HK-2 (cell line): ENCODE results near the gene TEAD1.

Experiments
- DNase-seq: peaks from one replicate; pipeline ENCODE4 v3.0.0-alpha.2; 2018; ENCODE audit not compliant: unreplicated experiment

Gene TEAD1

DNA sequence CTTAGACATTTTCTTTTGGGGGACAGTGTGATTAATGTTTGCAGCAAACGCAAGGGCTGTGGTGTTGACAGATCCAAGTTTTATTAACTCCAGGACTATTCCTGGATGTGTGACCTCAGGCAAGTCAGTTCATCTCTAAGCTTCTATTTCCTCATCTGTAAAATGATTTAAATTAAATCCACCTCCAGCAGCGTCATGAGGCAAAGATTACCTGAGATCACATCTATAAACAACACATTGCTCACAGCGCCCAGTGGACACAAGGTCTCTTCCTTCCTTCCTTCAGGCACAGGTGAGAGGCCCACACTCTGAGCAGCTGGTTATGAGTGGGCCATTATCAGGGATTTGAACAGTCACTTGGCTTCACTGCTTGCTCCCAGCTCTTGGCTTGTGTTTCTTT is 223.6 kb downstream of the TEAD1 start:
- DNase-seq, result no peak

DNA sequence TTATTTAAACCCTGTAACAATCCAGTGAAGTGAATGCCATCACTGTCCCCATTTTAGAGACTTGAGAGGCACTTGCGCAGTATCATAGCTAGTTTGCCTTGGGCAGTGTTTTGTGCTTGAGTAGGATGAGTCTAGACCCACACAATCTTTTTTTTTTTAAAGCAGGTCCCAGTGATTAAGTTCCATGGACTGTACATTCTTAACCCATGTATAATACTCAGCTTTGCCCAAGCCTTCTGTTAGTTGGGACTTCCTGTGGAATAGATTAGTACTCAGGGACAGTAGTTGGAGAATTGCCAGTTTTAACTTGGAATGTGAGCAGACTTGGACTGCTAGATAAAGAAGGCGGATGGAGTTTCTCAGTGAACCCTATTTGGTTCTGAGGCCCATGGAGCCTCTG is 226.3 kb downstream of the TEAD1 start:
- no peak for DNase-seq

DNA sequence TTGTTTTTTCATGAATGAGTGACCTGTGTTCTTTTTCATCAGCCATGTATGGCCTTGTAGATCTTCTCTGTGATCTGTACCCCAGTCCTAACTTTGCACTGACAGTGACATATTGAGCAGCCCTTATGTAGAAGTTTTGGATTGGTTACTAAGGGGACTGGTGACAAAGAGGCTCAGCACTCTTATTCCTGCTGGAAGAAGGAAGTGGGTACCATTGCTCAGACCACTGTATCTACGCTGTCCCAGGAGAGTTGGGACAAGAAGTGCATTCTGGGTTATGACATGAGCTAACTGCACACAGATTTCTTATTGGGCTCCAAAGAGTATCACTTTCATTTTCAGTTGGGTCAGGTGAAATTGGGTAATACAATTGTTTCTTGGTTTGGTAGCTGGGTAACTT is 227.1 kb downstream of the TEAD1 start:
- no peak for DNase-seq

DNA sequence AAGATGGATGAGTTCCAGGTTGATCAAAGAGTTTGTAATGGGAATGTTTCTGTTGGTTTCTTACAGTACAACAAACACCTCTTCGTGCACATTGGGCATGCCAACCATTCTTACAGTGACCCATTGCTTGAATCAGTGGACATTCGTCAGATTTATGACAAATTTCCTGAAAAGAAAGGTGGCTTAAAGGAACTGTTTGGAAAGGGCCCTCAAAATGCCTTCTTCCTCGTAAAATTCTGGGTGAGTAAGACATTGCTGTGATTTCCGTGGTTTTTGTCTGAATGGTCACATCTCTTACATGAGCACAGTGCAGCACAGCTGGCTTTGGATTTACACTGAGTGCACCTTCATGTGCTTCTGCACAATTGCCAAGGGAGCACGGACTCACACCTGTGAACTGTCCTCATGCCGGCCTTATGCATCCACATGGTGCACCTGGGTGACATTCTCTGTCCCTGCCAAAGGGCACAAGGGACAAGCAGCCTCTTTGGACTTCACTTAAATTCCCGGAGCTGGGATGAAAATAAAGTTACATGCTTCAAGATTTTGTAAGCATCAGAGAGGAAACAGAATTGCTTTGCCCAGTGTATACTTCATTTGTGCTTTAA is 227.8 kb downstream of the TEAD1 start:
- no peak for DNase-seq

DNA sequence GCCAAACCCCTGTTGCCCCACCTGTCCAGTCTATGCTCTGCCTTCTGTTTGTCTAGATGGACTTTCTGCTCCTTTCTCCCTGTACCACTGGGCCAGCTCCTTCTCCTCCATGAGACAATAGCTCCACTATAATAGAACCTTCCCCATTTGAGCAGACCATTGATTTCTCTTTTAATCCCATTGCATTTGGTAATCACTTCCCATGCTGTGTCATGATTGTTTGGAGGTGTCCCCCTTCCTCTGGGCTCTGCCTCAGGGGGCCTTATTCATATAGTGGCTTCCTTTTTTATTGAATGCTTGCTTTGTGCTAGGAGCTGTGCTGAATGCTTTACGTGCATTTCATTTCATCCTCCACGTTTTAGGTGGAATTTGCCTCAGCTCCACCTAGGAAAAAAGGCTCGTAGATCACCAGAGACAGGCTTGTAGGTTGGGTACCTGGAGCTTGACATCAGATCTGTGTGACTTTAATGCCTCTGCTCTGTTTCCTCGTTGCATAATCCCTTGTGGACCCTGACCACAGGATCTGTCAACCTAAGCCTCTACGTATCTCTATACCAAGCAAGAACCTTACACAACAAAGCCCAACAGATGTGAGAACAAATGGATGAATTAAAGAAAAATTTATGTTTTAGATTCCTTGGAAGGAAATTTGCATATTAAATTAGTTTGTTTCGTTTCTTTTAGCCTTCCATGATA is 228.7 kb downstream of the TEAD1 start:
- DNase-seq, result no peak

DNA sequence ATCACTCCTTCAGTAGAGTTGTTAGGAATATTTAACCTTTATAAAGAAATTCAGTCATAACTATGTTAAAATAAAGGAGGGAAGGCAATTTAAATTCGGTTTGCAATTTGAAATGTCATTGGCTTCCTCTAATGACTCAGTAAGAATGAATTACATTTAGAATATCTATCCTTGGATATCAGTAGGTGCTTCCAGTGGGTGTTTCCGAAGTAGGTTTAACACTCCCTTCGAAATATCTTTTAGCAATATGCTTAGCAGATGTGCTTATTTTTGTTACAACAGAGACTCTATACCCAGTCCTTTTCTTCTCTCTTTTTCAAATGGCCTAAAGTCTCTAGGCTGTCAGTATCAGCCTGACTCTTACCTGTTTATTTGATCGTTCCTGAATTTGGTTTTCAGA is 231.2 kb downstream of the TEAD1 start:
- no peak for DNase-seq

DNA sequence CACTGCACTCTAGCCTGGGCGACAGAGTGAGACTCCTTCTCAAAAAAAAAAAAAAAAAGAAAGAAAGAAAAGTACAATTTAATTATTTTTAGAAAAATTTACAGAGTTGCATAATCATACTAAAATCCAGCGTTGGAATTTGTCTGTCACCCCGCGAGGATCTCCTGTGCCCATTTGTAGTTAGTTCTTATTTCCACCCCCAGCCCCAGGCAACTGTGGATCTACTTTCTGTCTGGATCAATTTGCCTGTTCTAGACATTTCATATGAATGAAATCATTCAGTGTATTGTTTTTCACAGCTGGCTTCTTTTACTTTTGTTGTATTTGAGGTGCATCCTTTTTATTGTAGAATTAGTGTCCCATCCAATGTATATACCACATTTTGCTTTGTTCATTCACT is 232.3 kb downstream of the TEAD1 start:
- DNase-seq, result no peak

DNA sequence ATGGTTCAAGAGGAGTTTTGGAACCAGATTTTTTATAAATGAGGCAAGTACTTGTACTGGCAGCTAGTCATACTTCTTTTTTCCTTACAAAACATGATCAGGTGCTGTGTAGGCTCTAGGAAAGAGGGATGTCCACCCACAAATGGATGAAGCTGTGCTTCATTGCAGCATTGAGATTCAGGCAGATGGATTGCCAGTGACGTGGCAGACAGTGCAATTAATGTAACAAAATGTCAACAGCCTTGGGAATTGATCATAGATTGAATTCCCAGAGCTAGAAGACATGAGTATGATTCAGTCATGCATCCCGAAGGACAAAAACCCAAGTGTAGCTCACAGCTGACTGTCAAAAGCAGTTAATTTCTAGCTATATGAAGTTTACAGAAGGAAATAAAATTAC is 235.7 kb downstream of the TEAD1 start:
- no peak for DNase-seq

DNA sequence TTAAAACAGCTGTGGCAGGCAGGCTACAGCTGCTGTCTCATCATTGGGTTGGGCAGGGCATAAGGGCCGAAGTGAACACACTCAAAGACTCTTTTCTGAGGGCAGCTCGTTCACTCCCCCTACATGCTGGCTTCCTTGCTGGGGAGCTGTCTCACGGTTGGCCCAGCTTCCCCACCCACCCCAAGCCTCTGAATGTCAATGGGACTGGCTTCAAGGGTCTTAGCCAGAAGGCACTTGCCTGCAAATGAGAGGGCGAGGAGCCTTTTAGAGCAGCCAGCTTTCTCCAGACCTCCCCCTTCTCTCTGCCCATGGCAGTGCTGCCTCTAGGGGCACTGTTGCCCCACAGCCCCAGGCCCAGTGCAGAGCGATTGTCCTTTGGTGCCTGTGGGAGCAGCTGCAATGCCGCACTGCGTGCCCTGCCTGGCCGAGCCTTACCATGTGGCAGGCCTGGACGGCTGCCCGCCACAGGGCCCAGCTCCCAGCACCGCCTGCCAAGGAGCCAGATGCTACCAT is 240.2 kb downstream of the TEAD1 start:
- DNase-seq, result no peak

DNA sequence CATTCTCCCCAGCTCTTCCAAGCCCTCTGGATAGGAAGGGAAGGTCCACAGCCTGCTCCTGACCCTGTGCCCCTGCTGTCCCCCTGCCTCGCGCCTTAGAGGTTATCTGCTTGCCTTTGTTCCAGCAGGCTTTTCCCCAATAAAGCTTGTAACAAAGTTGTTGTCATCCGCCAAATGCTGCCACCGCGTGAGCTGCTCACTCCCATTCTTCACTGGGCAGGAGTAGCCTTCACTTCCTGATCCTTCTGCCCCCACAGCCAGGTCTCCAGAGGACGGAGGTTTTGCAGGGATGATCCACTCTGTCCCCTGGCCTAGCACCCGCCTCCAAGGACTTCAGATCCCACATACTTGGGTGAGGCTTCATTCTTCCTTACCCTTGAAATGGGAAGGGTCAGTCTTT is 240.9 kb downstream of the TEAD1 start:
- no peak for DNase-seq

DNA sequence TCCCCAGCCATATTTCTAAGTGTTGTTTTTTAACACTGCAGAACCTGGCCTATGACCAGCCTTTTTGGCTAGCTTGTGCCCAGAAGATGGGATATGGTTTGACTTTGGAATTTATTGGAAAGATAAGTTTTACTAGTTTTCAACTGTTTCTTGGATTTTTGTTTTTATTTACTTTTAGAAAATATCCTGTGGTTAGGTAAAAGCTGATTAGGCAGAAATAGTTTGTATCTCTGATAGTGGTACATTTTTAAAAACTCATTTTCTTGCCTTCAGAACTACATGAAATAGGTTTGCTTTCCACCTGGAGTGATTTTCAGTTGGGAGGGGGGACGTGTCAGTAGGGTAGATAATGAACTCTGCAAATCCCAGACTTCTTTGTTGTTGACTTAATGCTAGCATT is 243.6 kb downstream of the TEAD1 start:
- DNase-seq, result no peak

DNA sequence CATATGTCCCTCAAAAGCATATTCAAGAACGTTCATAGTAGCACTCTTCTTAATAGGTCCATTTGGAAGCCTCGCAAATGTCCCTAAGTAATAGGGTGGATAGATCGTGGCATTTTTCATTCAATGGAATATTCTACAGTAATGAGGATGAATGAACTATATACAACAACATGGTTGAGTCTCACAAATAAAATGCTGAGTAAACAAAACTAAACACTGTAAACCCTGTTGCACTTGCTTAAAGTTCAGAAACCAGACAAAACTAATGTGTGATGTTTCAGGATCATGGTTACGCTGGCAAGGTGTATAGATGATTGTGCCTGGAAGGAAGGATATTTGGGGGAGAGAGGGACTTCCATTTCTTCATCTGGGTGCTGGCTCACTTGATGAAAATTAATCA is 244.4 kb downstream of the TEAD1 start:
- no peak for DNase-seq

DNA sequence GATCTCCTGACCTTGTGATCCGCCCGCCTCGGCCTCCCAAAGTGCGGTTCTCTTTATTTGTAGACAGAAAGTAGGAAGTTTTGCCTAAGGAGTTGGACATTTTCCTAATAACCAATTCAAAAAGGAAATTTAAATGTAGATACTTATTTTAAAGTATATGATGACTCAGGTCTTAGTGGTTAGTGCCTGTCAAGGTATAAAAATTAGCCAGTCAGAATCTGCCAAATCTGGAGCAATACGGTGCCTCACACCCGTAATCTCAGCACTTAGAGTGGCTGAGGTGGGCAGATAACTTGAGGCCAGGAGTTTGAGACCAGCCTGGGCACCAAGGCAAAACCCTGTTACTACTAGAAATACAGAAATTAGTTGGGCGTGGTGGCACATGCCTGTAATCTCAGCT is 248.2 kb downstream of the TEAD1 start:
- no peak for DNase-seq

DNA sequence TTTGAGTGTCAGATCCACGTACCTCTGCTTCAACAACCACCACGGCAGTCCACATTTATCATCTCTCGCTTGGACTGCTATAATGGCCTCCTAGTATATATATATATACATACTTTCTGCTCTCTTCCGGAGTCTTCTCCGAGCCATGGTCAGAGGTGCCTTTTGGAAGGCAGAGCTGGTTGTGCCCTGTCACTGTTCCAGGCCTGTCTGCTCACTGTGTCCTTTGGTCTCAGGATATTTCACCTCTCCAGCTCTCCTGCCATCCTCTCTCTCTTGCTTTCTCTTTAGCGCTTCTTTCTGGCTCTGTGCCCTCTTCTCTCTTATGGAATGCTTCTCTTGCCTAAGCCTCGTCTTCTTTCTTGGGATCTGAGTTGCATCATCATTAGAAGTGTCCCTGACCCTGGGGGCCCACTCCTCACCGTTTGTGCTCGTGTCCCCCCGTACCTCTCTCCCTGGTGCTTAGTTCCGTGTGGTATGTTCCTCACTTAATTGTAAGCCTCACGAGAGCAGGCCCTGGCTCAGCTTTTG is 248.8 kb downstream of the TEAD1 start:
- DNase-seq, result no peak

DNA sequence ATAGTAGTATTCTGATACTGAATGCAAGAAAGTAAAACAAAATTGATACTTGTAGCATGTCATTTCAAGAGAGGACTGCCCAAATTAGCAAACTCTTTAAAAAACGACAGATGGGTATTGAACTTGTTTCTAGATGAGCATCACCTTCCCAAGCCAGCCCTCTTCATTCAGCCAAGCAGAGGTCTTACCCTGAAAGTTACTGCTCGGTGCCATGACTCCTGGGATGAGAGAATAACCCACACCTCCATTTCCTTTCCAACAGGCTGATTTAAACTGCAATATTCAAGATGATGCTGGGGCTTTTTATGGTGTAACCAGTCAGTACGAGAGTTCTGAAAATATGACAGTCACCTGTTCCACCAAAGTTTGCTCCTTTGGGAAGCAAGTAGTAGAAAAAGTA is 250.4 kb downstream of the TEAD1 start:
- DNase-seq, result no peak

DNA sequence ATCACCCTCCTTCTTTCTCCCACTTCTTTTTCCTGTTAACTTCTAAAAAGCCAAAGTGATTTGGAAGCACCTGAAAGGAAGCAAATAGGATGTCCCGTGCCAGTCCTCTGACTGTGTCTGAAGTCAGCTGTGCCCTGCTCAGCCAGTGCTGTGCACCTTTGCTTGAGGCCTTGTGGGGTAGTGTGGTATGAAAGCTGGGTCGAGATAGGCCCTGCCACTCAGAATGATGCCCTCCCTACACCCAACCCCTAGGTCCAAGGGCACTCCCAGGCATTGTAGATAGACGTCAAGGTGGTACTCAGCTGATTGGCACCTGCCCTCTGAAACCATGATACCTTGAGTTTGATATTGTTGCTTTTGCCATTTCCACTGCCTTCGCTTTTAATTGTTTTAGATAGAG is 251.3 kb downstream of the TEAD1 start:
- no peak for DNase-seq

DNA sequence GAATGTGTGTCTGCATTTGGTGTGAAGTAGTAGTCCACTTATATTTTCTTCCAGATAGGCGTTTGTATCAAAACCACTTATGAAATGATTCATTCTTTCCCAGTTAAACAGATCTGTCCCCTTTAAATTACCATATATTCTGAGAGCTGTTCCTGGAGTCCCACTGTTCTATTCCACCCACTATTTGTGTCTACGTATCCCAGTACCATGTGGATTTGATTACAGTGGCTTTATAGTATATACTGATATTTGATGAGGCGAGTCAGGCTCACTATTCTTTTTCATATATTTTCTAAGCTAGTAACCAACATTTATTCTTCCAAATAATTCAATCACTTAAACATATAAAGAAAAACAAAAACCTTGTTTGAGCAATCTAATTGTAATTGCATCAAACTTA is 253.0 kb downstream of the TEAD1 start:
- DNase-seq, result no peak

DNA sequence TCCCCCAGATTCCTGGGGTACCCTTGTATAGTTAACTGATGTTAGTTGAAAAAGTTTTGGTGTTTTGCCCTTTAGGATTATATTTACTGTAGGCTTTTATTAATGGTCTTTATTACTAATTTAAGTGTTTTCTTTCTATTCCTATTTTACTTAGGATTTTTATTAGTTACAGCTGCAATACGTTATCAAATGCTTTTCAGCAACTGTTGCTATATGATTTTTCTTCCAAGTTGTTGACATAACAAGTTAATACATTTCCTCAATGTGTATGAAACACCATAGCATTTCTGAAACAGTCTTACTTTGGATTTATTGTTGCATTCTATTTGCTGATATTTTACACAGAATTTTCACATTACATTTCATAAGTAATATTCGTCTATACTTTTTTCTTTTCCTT is 253.7 kb downstream of the TEAD1 start:
- no peak for DNase-seq

DNA sequence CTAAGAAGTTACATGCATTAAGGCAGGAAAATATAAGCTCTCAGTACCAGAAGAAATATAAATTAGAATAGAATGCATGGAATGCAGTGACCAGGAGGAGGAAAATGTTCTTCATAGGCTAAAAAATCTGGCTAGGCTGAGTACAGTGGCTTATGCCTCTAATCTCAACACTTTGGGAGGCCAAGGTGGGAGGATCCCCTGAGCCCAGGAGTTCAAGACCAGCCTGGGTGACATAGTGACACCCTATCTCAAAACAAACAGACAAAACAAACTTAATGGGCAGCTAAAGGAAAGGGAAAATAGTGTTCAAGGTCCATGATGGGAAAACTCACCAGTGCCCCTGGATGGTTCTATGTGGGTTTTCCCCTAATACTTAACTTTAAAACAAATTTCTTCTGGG is 256.6 kb downstream of the TEAD1 start:
- DNase-seq, result no peak

DNA sequence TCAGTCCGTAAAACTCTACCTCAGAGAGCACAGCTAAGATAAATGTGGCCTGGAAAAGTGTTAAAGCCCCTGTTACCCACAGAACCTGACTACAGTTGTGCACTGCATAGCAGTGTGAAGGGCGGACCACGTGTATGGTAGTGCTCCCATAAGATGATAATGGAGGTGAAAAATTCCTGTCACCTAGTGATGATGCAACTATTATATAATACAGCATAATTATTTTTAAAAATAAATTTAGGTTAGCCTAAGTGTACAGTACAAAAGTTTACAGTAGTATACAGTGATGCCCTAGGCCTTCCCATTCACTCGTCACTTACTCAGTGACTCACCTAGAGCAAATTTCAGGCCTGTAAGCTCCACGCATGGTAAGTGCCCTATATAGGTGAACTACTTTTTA is 258.3 kb downstream of the TEAD1 start:
- DNase-seq, result no peak

DNA sequence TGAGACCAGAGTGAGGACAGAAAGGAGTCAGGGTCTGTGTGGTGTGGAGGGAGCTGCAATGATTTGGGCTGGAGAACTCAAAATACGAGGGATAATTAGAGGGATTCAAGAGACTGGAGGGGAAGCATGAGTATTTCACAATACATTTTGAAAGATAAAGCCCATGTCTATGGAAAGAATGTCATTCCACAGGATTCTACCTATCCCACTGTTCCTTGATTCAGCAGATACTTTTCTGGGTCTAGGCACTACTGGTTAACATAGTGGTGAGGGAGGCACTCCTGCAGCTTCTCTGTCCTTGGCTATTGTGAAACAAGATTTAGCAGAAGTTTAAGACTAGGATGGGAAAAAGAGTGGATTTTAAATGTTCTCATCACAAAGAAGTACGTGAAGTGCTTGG is 262.0 kb downstream of the TEAD1 start:
- DNase-seq, result no peak

DNA sequence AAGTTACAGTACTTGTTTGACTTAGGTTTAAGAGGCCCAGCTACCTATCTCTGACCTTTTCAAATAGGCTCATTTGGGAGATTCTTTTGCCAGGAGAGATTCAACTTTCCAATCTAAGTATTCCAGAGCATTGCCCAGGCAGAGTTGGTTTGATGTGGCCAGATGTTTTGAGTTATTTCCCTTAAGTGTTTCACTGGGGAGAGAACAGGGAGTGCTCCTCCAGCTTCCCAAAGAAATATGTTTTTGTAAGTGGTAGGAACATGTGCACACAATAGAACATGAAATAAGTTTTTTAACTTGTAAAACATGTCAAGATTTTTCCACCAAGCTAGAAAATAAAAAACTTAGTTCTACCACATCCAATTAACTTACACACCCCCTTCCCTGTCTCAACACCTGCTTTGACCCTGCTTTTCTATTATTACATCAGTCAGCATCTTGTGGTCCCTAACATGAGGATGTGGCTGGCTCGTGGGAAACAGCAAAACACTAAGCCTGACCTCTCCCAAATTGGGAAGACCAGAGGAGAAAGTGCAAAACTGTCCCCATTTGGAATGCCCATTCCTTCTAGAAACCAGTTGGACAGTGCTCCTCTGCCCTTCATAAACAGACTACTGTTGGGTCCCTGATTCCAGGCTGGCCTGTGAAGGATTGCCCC is 264.5 kb downstream of the TEAD1 start:
- DNase-seq, result no peak

DNA sequence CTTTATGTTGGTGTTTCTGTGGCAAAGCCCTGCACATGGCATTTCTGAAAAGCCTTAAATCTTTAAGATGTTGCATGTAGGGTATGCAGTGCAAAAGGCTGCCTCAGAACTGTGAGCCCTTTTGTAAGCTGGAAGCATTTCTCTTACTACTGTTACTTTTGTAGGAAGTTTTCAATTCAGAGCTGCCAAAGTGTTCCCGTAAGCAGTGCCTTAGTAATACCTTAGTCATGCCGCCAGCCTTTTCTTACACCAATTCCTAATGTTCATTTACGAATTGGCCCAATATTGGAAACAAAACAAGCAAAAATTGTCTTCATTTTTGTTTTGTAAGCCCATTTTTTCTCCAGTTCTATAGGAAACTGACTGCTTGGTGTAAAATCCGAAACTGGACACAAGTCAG is 267.4 kb downstream of the TEAD1 start:
- DNase-seq, result no peak
